CD14-positive monocyte (primary cell): ENCODE data around the gene AWAT1. TPM values are rescaled to one million over a fixed set of nuclear protein-coding genes. Genes with fewer than 3 reads are reported as not detected.

Experiments used
- DNase-seq, 3 donors: peaks; one replicate each; pipeline ENCODE4 v3.0.0-alpha.2; 2011 to 2022
- H2AFZ ChIP-seq: 2 replicates; pipeline ENCODE4 v1.6.0; 2012; ENCODE audit warnings: mild to moderate bottlenecking, low read depth, low read length, inconsistent platforms; ENCODE audit not compliant: insufficient read depth, poor library complexity, severe bottlenecking
- H3K27ac ChIP-seq, 2 donors: 1 replicate in 1 of 2; 2 replicates in 1 of 2; pipeline ENCODE4 v1.5.1; 2012 to 2013; ENCODE audit warnings: low read length in 2 of 2, control low read depth in 1 of 2, inconsistent platforms in 1 of 2, low read depth in 1 of 2, mild to moderate bottlenecking in 1 of 2
- H3K27me3 ChIP-seq, 2 donors: one replicate each; pipeline versions ENCODE4 v1.6.0 to v1.6.1; 2011 to 2013; ENCODE audit warnings: low read length in 2 of 2; ENCODE audit not compliant: control insufficient read depth in 2 of 2, insufficient read depth in 2 of 2
- H3K36me3 ChIP-seq, 2 donors: replicated peaks in 1 of 2; 1 replicate in 1 of 2; 2 replicates in 1 of 2; pipeline versions ENCODE4 v1.5.1 to v1.6.1; 2012 to 2013; ENCODE audit warnings: low read length in 2 of 2, control low read depth in 1 of 2, inconsistent platforms in 1 of 2, mild to moderate bottlenecking in 1 of 2; ENCODE audit not compliant: insufficient read depth in 2 of 2, control insufficient read depth in 1 of 2
- H3K4me1 ChIP-seq, 2 donors: 1 replicate in 1 of 2; 2 replicates in 1 of 2; pipeline versions ENCODE4 v1.5.1 to v1.6.1; 2012 to 2013; ENCODE audit warnings: low read length in 2 of 2, control low read depth in 1 of 2, inconsistent platforms in 1 of 2, mild to moderate bottlenecking in 1 of 2, moderate library complexity in 1 of 2; ENCODE audit not compliant: insufficient read depth in 2 of 2, control insufficient read depth in 1 of 2
- H3K4me2 ChIP-seq: replicated peaks from 2 replicates; pipeline ENCODE3; 2012; ENCODE audit warnings: low read length, moderate library complexity, mild to moderate bottlenecking; ENCODE audit not compliant: poor library complexity, severe bottlenecking; ENCODE audit errors: extremely low read depth
- H3K4me3 ChIP-seq, 3 experiments: fragments of 200-600 bp in 1 of 3; sonication (generic) in 1 of 3; replicated peaks in 1 of 3; 1 replicate in 2 of 3; 2 replicates in 1 of 3; pipeline ENCODE4 v1.5.1; 2011 to 2013; ENCODE audit warnings: low read length in 3 of 3, mild to moderate bottlenecking in 3 of 3, control low read depth in 2 of 3, low read depth in 2 of 3, inconsistent platforms in 1 of 3, moderate library complexity in 1 of 3
- H3K79me2 ChIP-seq: 2 replicates; pipeline ENCODE4 v1.6.0; 2012; ENCODE audit warnings: mild to moderate bottlenecking, control low read depth, inconsistent platforms, low read length, moderate library complexity; ENCODE audit not compliant: insufficient read depth
- H3K9ac ChIP-seq: 2 replicates; pipeline ENCODE4 v1.6.0; 2017; ENCODE audit warnings: low read length, mild to moderate bottlenecking; ENCODE audit not compliant: insufficient read depth, poor library complexity, severe bottlenecking
- H3K9me3 ChIP-seq, 2 donors: replicated peaks in 1 of 2; 1 replicate in 1 of 2; 2 replicates in 1 of 2; pipeline versions ENCODE4 v1.5.1 to v1.6.1; 2012 to 2013; ENCODE audit warnings: low read length in 2 of 2, control low read depth in 1 of 2; ENCODE audit not compliant: control insufficient read depth in 1 of 2, insufficient read depth in 1 of 2
- H4K20me1 ChIP-seq: 2 replicates; pipeline ENCODE4 v1.6.0; 2012; ENCODE audit warnings: mild to moderate bottlenecking, low read length, control low read depth, moderate library complexity; ENCODE audit not compliant: insufficient read depth
- H3K27ac Mint-ChIP-seq, 7 donors: one replicate each; pipeline ENCODE4 v1.8.0; 2020; ENCODE audit warnings: mild to moderate bottlenecking in 7 of 7, mixed read lengths in 7 of 7, moderate library complexity in 6 of 7, inconsistent platforms in 2 of 7
- H3K27me3 Mint-ChIP-seq, 3 donors: one replicate each; pipeline ENCODE4 v1.8.0; 2021 to 2022; ENCODE audit warnings: low read depth in 3 of 3, mild to moderate bottlenecking in 3 of 3, mixed read lengths in 3 of 3, moderate library complexity in 3 of 3, inconsistent platforms in 1 of 3
- H3K36me3 Mint-ChIP-seq, 2 donors: one replicate each; pipeline ENCODE4 v1.8.0; 2020; ENCODE audit warnings: mixed read lengths in 2 of 2, inconsistent platforms in 1 of 2, mild to moderate bottlenecking in 1 of 2
- H3K4me1 Mint-ChIP-seq: one replicate; pipeline ENCODE4 v1.8.0; 2020; ENCODE audit warnings: mild to moderate bottlenecking, mixed read lengths
- H3K4me3 Mint-ChIP-seq, 2 donors: one replicate each; pipeline ENCODE4 v1.8.0; 2020; ENCODE audit warnings: mild to moderate bottlenecking in 2 of 2, mixed read lengths in 2 of 2, moderate library complexity in 1 of 2
- H3K9me3 Mint-ChIP-seq, 7 donors: one replicate each; pipeline ENCODE4 v1.8.0; 2020 to 2022; ENCODE audit warnings: mixed read lengths in 7 of 7, mild to moderate bottlenecking in 6 of 7, moderate library complexity in 6 of 7, inconsistent platforms in 2 of 7
- WGBS: methylation state at CpG from one replicate; pipeline ENCODE4 v1.1.5; 2013; ENCODE audit warnings: missing lambda C conversion rate; ENCODE audit not compliant: insufficient coverage; 5-methylcytosine and 5-hydroxymethylcytosine counted together
- intact Hi-C, 2 donors: fragments of 100-400 bp; cut with micrococcal nuclease; formaldehyde crosslinking; loops; one replicate each; pipeline versions ENCODE4 v1.15.0 to v1.15.1; 2023
- polyA plus RNA-seq, 3 donors: library from polyadenylated mRNA; depleted of rRNA in 1 of 3; unstranded in 2 of 3; stranded (reverse) in 1 of 3; fragments of 300-500 nt in 2 of 3; fragments of >200 nt in 1 of 3; fragmentation: Illumina TruSeq in 2 of 3; gene quantifications; 1 replicate in 2 of 3; 2 replicates in 1 of 3; pipeline ENCODE4 v1.2.3, GENCODE V29; 2012 to 2021
- TF ChIP-seq, protein P1 (sequence below): fragments of 200-600 bp; IDR thresholded peaks from one replicate; pipeline ENCODE4 v1.8.0; 2022; ENCODE audit warnings: antibody characterized with exemption, mild to moderate bottlenecking

Gene AWAT1
- polyA plus RNA-seq, 3 donors, result not detected

GRCh38 chrX:70252491-70252890 is 18.0 kb downstream of the AWAT1 start:
- no peak overlapping the region for H2AFZ ChIP-seq
- H3K79me2 ChIP-seq, result no peaks in the 10 kb centered on the region
- no peak overlapping the region for H3K9ac ChIP-seq
- H3K9me3 ChIP-seq, result no peaks in the 10 kb centered on the region
- no peaks in the 10 kb centered on the region for H3K4me1 ChIP-seq
- 100% methylated on average over 1 of the region's 2 CpGs for WGBS
- no peak overlapping the region for H3K27ac ChIP-seq
- no peak overlapping the region for H3K4me2 ChIP-seq
- H3K27ac Mint-ChIP-seq, result no peak overlapping the region
- H4K20me1 ChIP-seq, result no peaks in the 10 kb centered on the region
- TF ChIP-seq, protein P1, sequence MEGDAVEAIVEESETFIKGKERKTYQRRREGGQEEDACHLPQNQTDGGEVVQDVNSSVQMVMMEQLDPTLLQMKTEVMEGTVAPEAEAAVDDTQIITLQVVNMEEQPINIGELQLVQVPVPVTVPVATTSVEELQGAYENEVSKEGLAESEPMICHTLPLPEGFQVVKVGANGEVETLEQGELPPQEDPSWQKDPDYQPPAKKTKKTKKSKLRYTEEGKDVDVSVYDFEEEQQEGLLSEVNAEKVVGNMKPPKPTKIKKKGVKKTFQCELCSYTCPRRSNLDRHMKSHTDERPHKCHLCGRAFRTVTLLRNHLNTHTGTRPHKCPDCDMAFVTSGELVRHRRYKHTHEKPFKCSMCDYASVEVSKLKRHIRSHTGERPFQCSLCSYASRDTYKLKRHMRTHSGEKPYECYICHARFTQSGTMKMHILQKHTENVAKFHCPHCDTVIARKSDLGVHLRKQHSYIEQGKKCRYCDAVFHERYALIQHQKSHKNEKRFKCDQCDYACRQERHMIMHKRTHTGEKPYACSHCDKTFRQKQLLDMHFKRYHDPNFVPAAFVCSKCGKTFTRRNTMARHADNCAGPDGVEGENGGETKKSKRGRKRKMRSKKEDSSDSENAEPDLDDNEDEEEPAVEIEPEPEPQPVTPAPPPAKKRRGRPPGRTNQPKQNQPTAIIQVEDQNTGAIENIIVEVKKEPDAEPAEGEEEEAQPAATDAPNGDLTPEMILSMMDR, result no peak
- H3K27me3 ChIP-seq, result peaks cover 0 to 2% of the 10 kb centered on the region in 2 donors
- H3K36me3 Mint-ChIP-seq, result no peaks in the 10 kb centered on the region
- peaks cover 0 to 3% (median 0%) of the 10 kb centered on the region in 7 donors for H3K9me3 Mint-ChIP-seq
- H3K36me3 ChIP-seq, result no peaks in the 10 kb centered on the region
- peaks cover 0 to 4% (median 2%) of the 10 kb centered on the region in 3 donors for H3K27me3 Mint-ChIP-seq
- intact Hi-C loops, result no loop called here
- H3K4me3 Mint-ChIP-seq, result no peak overlapping the region
- DNase-seq, result no peak
- no peaks in the 10 kb centered on the region for H3K4me1 Mint-ChIP-seq
- H3K4me3 ChIP-seq, result no peak overlapping the region

DNA sequence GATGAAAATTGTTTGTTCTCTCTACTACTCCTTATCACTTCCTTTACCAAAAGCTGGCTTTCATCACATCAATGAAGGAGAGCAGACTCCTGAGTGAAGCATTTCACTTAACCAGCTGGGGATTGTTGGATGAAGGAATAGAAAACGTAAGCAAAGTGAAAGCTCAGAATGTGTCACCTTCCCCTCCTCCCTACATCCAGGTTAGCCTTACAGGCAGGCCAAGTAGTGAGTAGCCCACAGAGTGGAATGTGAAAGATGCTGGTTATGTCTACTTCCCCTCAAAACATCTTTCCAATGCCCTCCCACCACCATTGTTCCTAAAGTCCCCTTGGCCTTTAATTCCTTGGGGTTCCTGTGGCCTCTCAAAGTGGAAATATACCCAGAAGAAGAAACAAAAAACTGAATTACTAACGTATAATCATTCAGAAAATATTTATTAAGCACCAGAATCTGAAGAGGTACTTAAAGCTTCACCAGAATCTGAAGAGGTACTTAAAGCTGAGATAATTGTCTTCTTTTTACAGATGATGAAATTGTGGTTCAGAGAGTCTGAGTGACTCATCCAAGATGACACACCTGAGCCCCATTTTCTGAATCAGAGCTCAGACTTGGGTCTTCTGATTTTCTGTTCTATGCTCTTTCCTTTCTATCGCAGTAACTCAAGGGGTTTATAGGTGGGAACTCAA is 19.1 kb downstream of the AWAT1 start:
- Histone ChIP-seq H3K79me2 (no peaks in the 10 kb centered on the region), H2AFZ (no peak overlapping the region), H3K9ac (no peak overlapping the region), H3K9me3 (no peaks in the 10 kb centered on the region), H3K27ac (no peak overlapping the region), H3K4me3 (no peak overlapping the region), H3K36me3 (no peaks in the 10 kb centered on the region), H3K4me2 (no peak overlapping the region), H3K27me3 (peaks cover 0 to 2% of the 10 kb centered on the region in 2 donors), H3K4me1 (no peaks in the 10 kb centered on the region), H4K20me1 (no peaks in the 10 kb centered on the region)
- intact Hi-C loops, result no loop called here
- WGBS, result no CpG with 5 or more reads among the region's 3 CpGs
- H3K36me3 Mint-ChIP-seq, result no peaks in the 10 kb centered on the region
- TF ChIP-seq, protein P1, result no peak
- no peak overlapping the region for H3K27ac Mint-ChIP-seq
- H3K27me3 Mint-ChIP-seq, result peaks cover 0 to 4% (median 2%) of the 10 kb centered on the region in 3 donors
- peaks cover 0 to 2% (median 0%) of the 10 kb centered on the region in 7 donors for H3K9me3 Mint-ChIP-seq
- DNase-seq, result no peak
- H3K4me3 Mint-ChIP-seq, result no peak overlapping the region
- H3K4me1 Mint-ChIP-seq, result no peaks in the 10 kb centered on the region
